ENCODE results near the gene AUTS2. TPM values are rescaled to one million over a fixed set of nuclear protein-coding genes. Genes with fewer than 3 reads are reported as not detected.
A peak's percentile ranks its signal among the peaks of the same experiment; 100 is the strongest.
"Not testable (repeated sequence)": the region's sequence is repeated elsewhere in the genome, so short reads cannot be mapped to it uniquely, and the experiment has no call there.

AUTS2 gene
- total RNA-seq, 3 donors from 2014 or later = 31.5 to 94.3 (median 81.3) TPM

DNA sequence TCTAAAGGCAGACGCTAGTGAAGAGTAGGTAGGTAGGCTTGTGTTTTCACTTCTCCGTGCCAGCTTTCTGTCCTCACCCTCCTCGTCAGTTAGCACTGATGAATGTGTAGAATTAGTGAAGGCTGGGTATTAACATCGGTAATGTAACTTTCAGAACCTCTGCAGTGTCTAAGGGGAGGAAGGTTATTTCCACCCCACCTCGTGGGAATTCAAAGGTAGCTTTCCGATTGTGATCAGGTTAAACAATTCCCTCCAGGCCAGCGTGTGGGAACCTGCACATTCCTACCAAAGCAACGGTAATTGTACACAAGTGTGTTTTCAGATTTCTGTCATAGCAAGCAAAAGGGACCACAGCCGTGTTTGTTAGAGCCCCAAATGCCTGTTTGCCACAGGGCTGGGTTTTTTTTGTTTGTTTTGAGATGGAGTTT lies 1128.7 kb downstream of the AUTS2 start:
- Histone ChIP-seq H3K36me3 (no peaks in the 10 kb centered on the region), H3K27ac (peak overlapping the region; percentile 27 to 55), H3K9me3 (no peaks in the 10 kb centered on the region), H3K4me1 (peaks cover 0 to 3% of the 10 kb centered on the region in 2 donors), H3K27me3 (no peaks in the 10 kb centered on the region), H3K4me3 (peak overlapping the region in 1 of 3 donors; percentile 19)
- TF ChIP-seq POLR2A (IDR thresholded peaks at IDR 0.05) (no peak), POLR2AphosphoS5 (IDR thresholded peaks at IDR 0.05) (no peak)
- TF ChIP-seq, protein P1, sequence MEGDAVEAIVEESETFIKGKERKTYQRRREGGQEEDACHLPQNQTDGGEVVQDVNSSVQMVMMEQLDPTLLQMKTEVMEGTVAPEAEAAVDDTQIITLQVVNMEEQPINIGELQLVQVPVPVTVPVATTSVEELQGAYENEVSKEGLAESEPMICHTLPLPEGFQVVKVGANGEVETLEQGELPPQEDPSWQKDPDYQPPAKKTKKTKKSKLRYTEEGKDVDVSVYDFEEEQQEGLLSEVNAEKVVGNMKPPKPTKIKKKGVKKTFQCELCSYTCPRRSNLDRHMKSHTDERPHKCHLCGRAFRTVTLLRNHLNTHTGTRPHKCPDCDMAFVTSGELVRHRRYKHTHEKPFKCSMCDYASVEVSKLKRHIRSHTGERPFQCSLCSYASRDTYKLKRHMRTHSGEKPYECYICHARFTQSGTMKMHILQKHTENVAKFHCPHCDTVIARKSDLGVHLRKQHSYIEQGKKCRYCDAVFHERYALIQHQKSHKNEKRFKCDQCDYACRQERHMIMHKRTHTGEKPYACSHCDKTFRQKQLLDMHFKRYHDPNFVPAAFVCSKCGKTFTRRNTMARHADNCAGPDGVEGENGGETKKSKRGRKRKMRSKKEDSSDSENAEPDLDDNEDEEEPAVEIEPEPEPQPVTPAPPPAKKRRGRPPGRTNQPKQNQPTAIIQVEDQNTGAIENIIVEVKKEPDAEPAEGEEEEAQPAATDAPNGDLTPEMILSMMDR (IDR thresholded peaks at IDR 0.05) = no peak
- no peak for DNase-seq (ENCODE audit: low spot score in 2 of 2)
- intact Hi-C loops (cut with DNase I; ENCODE audit: low total_unique reads) = no loop called here

DNA sequence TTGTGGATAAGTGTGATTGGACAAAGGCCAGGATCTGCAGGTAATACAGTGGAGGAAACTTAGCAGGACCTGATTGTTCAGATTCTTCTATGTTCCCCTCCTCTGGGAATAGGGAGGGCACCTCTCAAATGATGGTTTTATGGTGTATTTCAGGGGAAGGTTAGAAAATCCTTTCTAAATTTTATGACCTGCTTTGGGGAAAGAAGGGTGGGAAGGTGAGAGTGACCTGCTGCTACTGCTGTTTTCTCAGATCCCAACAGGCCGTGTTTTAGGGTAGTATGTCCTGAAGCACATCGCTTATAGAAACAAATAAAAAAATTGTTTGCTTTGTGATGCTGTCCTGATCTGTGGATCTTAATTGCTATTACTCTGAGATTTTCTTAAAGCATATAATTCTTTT lies 1129.6 kb downstream of the AUTS2 start:
- H3K27ac ChIP-seq = peak overlapping the region in 1 of 2 donors; percentile 55
- TF ChIP-seq POLR2AphosphoS5 (IDR thresholded peaks at IDR 0.05) (no peak), POLR2A (IDR thresholded peaks at IDR 0.05) (no peak)
- TF ChIP-seq, protein P1 (IDR thresholded peaks at IDR 0.05) = no peak
- intact Hi-C loops (cut with DNase I; ENCODE audit: low total_unique reads) = no loop called here
- no peak for DNase-seq (ENCODE audit: low spot score in 2 of 2)
- peaks cover 0 to 3% of the 10 kb centered on the region in 2 donors for H3K4me1 ChIP-seq
- H3K4me3 ChIP-seq = no peak overlapping the region
- H3K27me3 ChIP-seq = no peaks in the 10 kb centered on the region
- no peaks in the 10 kb centered on the region for H3K9me3 ChIP-seq
- no peaks in the 10 kb centered on the region for H3K36me3 ChIP-seq

DNA sequence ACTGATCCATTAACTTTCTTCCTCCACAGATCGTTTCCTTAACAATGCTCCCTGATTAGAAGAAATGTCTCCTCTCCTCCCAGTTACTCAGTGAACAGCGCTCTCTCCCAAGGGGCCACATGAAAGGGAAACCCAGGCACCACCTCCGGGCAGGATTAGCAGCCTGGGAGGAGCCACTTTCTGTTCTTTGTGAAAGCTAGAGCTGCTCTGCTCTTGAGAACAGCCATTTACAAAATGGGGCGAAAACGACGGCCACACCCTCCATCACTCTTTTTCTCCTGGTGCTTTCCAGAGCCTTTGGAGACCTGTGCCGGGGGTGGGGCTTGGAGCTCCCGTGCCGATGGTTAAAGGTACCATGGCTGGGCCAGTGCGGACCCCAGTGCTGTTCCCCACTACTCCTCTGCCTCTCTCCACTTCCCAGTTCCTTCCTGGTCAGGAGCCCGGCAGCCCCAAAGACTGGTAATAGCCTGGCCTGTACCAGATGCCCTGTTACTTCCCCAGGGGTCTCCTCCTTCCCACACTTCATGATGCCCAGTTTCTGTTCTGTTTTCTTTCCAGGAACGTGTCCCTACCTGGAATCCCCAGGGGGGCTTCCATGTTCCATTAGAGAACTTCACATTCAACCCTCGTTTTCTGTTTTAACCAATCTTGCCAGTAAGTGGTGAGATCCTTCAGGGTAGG lies 1130.7 kb downstream of the AUTS2 start:
- intact Hi-C loops (cut with DNase I; ENCODE audit: low total_unique reads) = no loop called here
- H3K9me3 ChIP-seq = no peaks in the 10 kb centered on the region
- H3K4me1 ChIP-seq = peaks cover 0 to 3% of the 10 kb centered on the region in 2 donors
- no peaks in the 10 kb centered on the region for H3K36me3 ChIP-seq
- TF ChIP-seq POLR2AphosphoS5 (IDR thresholded peaks at IDR 0.05) (no peak), POLR2A (IDR thresholded peaks at IDR 0.05) (no peak)
- TF ChIP-seq, protein P1 (IDR thresholded peaks at IDR 0.05) = no peak
- H3K27ac ChIP-seq = peak overlapping the region; percentile 82 to 92
- H3K27me3 ChIP-seq = no peaks in the 10 kb centered on the region
- peak overlapping the region in 1 of 3 donors; percentile 47 for H3K4me3 ChIP-seq
- DNase-seq (ENCODE audit: low spot score in 2 of 2) = no peak

DNA sequence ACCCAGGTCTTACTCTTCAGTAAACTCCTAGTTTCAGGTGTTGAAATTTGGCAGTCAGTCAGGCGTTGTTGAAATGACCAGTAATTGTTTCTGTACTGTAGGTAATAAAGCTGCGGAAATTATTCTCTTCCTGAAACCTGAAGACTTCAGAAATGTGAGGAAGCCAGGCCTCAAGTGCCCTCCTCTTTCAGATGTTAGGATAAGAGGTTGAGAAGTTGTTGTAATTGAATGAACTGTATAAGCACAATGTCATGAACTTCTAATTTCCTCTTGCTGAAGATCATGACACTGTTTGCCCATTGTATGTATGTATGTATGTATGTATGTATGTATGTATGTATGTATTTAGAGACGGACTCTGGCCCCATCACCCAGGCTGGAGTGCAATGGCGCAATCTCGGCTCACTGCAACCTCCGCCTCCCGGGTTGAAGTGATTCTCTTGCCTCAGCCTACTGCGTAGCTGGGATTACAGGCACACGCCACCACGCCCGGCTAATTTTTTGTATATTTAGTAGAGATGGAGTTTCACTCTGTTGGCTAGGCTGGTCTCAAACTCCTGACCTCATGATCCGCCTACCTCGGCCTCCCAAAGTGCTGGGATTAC lies 1131.4 kb downstream of the AUTS2 start:
- H3K4me1 ChIP-seq; H3K27me3 ChIP-seq; H3K4me3 ChIP-seq; H3K9me3 ChIP-seq; DNase-seq (ENCODE audit: low spot score in 2 of 2); H3K36me3 ChIP-seq; intact Hi-C loops (cut with DNase I; ENCODE audit: low total_unique reads): not testable (repeated sequence)
- H3K27ac ChIP-seq = peak overlapping the region; percentile 82 to 92

DNA sequence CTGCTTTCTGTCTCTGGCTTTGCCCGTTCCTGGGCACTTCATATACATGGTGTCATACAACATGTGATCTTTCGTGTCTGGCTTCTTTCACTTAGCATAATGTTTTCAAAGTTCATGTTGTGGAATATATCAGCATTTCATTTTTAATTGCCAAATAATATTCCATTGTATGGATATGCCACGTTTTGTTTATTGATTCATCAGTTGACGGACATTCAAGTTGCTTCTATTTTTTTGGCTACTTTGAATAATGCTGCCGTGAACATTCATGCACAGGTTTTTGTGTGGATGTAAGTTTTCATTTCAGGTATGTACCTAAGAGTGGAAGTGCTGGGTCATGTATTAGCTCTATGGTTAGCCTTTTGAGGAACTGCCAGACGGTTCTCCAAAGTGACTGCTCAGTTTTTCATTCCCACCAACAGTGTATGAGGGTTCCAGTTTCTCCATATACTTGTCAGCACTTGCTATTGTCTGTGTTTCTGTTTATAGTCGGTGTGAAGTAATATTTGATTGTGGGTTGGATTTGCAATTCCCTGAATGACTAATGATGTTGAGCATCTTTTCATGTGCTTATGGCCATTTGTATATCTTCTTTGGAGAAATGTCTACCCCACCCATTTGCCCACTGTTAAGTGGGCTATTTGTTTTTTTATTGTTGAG lies 1132.3 kb downstream of the AUTS2 start:
- no peak for DNase-seq (ENCODE audit: low spot score in 2 of 2)
- H3K9me3 ChIP-seq = no peaks in the 10 kb centered on the region
- H3K36me3 ChIP-seq = no peaks in the 10 kb centered on the region
- no peak for TF ChIP-seq POLR2AphosphoS5 (IDR thresholded peaks at IDR 0.05)
- TF ChIP-seq, protein P1 (IDR thresholded peaks at IDR 0.05) = no peak
- TF ChIP-seq POLR2A (IDR thresholded peaks at IDR 0.05) = no peak
- intact Hi-C loops (cut with DNase I; ENCODE audit: low total_unique reads) = no loop called here
- no peaks in the 10 kb centered on the region for H3K27me3 ChIP-seq
- no peak overlapping the region for H3K4me3 ChIP-seq
- H3K27ac ChIP-seq = peak overlapping the region in 1 of 2 donors; percentile 33
- peaks cover 0 to 3% of the 10 kb centered on the region in 2 donors for H3K4me1 ChIP-seq

Data from breast epithelium (tissue), 4 donors.